CD1c-positive myeloid dendritic cell (primary cell): ENCODE results near the gene TSGA10.
A peak's percentile ranks its signal among the peaks of the same experiment; 100 is the strongest.
"Not testable (repeated sequence)": the region's sequence is repeated elsewhere in the genome, so short reads cannot be mapped to it uniquely, and the experiment has no call there.

Experiments used
- DNase-seq: peaks from one replicate; pipeline ENCODE4 v3.0.0-alpha.2; 2016; ENCODE audit errors: extremely low spot score

The TSGA10 gene

GRCh38 chr2:99154643-99155536, at the start of gene TSGA10, which contains the start of gene LIPT1:
TSS of gene TSGA10 (minus strand) at chr2:99154942. CDS start at chr2:99109439, 45,503 bp downstream.
TSS of gene LIPT1 (plus strand) at chr2:99154967. CDS start at chr2:99161958, 6,991 bp downstream.
- peak; percentile 95 for DNase-seq

- no peak for DNase-seq
These were observed 47.4 kb upstream of the TSGA10 start for GRCh38 chr2:99201959-99202678.

- DNase-seq = no peak
These were observed 45.5 kb upstream of the TSGA10 start for GRCh38 chr2:99200076-99200800.

- no peak for DNase-seq
These were observed 43.5 kb upstream of the TSGA10 start for GRCh38 chr2:99198103-99198841.

GRCh38 chr2:99192364-99192763, 37.6 kb upstream of the TSGA10 start:
- DNase-seq = not testable (repeated sequence)

- DNase-seq = no peak
These were observed 35.8 kb upstream of the TSGA10 start for GRCh38 chr2:99190548-99190947.

GRCh38 chr2:99188357-99188756, 33.6 kb upstream of the TSGA10 start:
- DNase-seq = no peak

- no peak for DNase-seq
These were observed 32.3 kb upstream of the TSGA10 start for GRCh38 chr2:99187011-99187410.

GRCh38 chr2:99184811-99185210, 30.1 kb upstream of the TSGA10 start:
- no peak for DNase-seq

GRCh38 chr2:99183025-99183424, 28.3 kb upstream of the TSGA10 start:
- DNase-seq = no peak

GRCh38 chr2:99181624-99182000, 26.9 kb upstream of the TSGA10 start:
- DNase-seq = no peak

- DNase-seq = peak; percentile 97
These were observed 26.2 kb upstream of the TSGA10 start, which contains the start of the genes MITD1 and MRPL30 for GRCh38 chr2:99180755-99181623. TSS of gene MITD1 (minus strand) at chr2:99181058. CDS start at chr2:99180981, 77 bp downstream. TSS of gene MRPL30 (plus strand) at chr2:99181184. CDS start at chr2:99186204, 5,020 bp downstream.

- DNase-seq = no peak
These were observed 16.8 kb upstream of the TSGA10 start for GRCh38 chr2:99171377-99172140.

- DNase-seq = no peak
These were observed 14.8 kb upstream of the TSGA10 start for GRCh38 chr2:99169534-99169933.

- no peak for DNase-seq
These were observed 11.5 kb upstream of the TSGA10 start for GRCh38 chr2:99166218-99166617.

GRCh38 chr2:99159594-99159993, 4.9 kb upstream of the TSGA10 start:
- DNase-seq = no peak

- no peak for DNase-seq
These were observed 3.9 kb upstream of the TSGA10 start for GRCh38 chr2:99158599-99158998.

- DNase-seq = no peak
These were observed 2.1 kb upstream of the TSGA10 start for GRCh38 chr2:99156891-99157290.

- DNase-seq = no peak
These were observed 679 bp downstream of the TSGA10 start for GRCh38 chr2:99153921-99154604.
